GM23248 (cell line): ENCODE measurements around the gene TRPC4AP.

Experiments used
- EZH2 ChIP-seq: fragments of 200-600 bp; sonication (generic); IDR thresholded peaks from 2 replicates; pipeline ENCODE4 v1.6.1; 2018; ENCODE audit warnings: antibody characterized with exemption, mild to moderate bottlenecking; ENCODE audit not compliant: insufficient read depth, poor library complexity, severe bottlenecking
- EZH2phosphoT487 ChIP-seq: fragments of 200-600 bp; sonication (generic); IDR thresholded peaks from 2 replicates; pipeline ENCODE4 v1.6.1; 2018; ENCODE audit warnings: antibody characterized with exemption, moderate library complexity, mild to moderate bottlenecking, low read depth; ENCODE audit not compliant: insufficient read depth

- TF ChIP-seq EZH2 (no peak), EZH2phosphoT487 (no peak)
These were observed 12.9 kb downstream of the TRPC4AP start for GRCh38 chr20:35079472-35080347.
